ENCODE data around the gene RABGEF1. TPM values are rescaled to one million over a fixed set of nuclear protein-coding genes. Genes with fewer than 3 reads are reported as not detected.
"Not testable (repeated sequence)": the region's sequence is repeated elsewhere in the genome, so short reads cannot be mapped to it uniquely, and the experiment has no call there.

RABGEF1 gene
- total and polyA plus RNA-seq, 11 donors = 5.7 to 21.2 (median 19.0) TPM

- TF ChIP-seq POLR2A (IDR thresholded peaks at IDR 0.05) = no peak
- TF ChIP-seq CTCF (IDR thresholded peaks at IDR 0.05) = no peak
- peaks cover 0 to 99% (median 83%) of the 10 kb centered on the region in 9 donors for H3K36me3 ChIP-seq
- no peak for DNase-seq
- H3K27me3 ChIP-seq = no peaks in the 10 kb centered on the region
- intact Hi-C loops (cut with DNase I) = no loop called here
- WGBS, 4 donors = 82 to 86% (median 85%) methylated on average over 5 of the region's 5 CpGs
- no peak overlapping the region for H3K27ac ChIP-seq
- peaks cover 0 to 13% (median 0%) of the 10 kb centered on the region in 12 donors for H3K4me1 ChIP-seq
- no peak overlapping the region for H3K4me3 ChIP-seq
- no peaks in the 10 kb centered on the region for H3K9me3 ChIP-seq
- peak in 1 of 4 donors; percentile 38 for ATAC-seq
Observed at GRCh38 chr7:66779669-66780409, 39.3 kb downstream of the RABGEF1 start.

GRCh38 chr7:66781408-66782090, 41.0 kb downstream of the RABGEF1 start:
- 66 to 80% (median 74%) methylated on average over 7 of the region's 7 CpGs for WGBS, 4 donors
- peak overlapping the region in 1 of 12 donors; percentile 17 for H3K27ac ChIP-seq
- ATAC-seq = peak; percentile 32 to 77 (median 71)
- H3K27me3 ChIP-seq = no peaks in the 10 kb centered on the region
- intact Hi-C loops (cut with DNase I) = no loop called here
- no peak for TF ChIP-seq CTCF (IDR thresholded peaks at IDR 0.05)
- TF ChIP-seq POLR2A (IDR thresholded peaks at IDR 0.05) = no peak
- peaks cover 0 to 99% (median 83%) of the 10 kb centered on the region in 9 donors for H3K36me3 ChIP-seq
- no peaks in the 10 kb centered on the region for H3K9me3 ChIP-seq
- DNase-seq = no peak
- H3K4me1 ChIP-seq = peaks cover 0 to 13% (median 0%) of the 10 kb centered on the region in 12 donors
- no peak overlapping the region for H3K4me3 ChIP-seq

DNA sequence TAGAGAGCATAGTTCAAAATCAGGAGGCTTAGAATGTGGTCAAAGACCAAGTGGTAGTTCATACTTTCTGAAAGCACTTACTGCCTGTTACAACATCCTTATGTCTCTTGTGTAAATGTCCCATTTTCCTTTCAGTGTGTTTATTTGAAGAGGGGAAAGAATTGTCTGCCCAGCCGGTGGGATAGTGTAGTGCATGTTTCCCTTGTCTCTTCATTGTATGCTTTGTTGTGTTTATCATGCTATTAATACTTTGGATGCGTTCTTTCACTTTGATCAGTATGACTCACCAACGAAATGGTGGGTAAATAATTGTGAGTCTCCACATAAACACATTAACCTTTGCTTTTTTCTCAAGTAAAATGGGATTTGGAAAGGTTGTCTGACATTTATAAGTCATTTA, 42.3 kb downstream of the RABGEF1 start:
- 81 to 92% (median 89%) methylated on average over 3 of the region's 3 CpGs for WGBS, 4 donors
- H3K27me3 ChIP-seq; H3K4me3 ChIP-seq; H3K4me1 ChIP-seq; ATAC-seq; intact Hi-C loops (cut with DNase I); H3K27ac ChIP-seq; DNase-seq; H3K9me3 ChIP-seq: not testable (repeated sequence)
- peaks cover 0 to 99% (median 83%) of the 10 kb centered on the region in 9 donors for H3K36me3 ChIP-seq

DNA sequence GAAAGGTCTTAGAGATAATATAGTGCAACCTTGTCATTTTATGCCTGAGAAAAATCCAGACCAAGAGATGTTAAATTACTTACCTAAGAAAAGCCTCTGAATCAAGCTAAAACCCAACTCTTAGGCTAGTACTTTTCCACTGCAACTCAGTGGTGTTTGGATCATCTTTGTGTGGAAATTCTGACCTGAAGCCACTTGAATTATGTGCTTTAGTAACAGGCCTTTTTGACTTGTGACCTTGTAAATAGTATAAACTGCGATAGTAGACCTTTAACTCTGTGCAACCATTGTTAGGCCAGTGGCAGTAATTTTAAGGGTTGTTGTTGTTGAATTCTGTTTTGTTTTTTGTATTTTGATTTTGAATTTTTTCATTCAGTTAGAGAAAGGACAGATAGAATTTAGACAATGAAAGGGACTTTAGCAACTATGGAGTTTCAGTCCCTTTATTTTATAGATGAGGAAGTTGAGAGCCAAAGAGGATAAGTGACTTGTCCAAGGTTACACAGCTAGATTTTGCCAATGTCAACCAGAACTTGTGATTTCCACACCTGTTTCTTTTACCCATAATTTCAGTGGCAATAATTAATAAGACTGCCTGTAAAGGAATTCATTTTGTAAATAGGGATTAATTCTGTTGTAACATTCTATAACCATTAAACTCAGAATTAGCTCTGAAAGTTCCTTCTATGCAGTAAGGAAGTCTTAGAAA, 43.5 kb downstream of the RABGEF1 start:
- DNase-seq; intact Hi-C loops (cut with DNase I); H3K9me3 ChIP-seq; ATAC-seq; H3K27me3 ChIP-seq; H3K4me3 ChIP-seq; H3K4me1 ChIP-seq: not testable (repeated sequence)
- H3K36me3 ChIP-seq = peaks cover 0 to 99% (median 83%) of the 10 kb centered on the region in 9 donors
- WGBS, 4 donors = 93 to 97% (median 96%) methylated on average over 1 of the region's 1 CpG
- H3K27ac ChIP-seq = peak overlapping the region in 1 of 12 donors; percentile 5

DNA sequence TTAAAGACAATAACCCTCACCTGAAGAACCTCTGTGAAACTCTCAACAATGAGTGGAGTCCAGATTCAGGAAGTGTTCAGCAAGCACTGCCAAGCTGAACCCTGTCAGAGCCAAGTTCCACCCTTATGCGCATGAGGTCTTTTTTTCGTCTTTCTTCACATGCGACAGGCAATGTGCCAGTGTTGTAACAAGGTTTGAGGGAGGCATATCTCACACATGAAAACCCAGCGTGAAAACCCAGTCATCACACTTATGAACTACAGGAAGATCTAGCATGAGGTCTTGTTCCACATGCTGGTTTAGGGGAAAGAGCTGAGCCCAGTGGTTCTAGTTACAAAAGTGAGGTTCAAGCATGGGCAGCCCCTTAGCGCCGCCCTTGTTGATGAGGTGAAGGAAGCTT, 49.7 kb downstream of the RABGEF1 start:
- TF ChIP-seq POLR2A (IDR thresholded peaks at IDR 0.05) = no peak
- TF ChIP-seq CTCF (IDR thresholded peaks at IDR 0.05) = no peak
- Histone ChIP-seq H3K27me3 (no peaks in the 10 kb centered on the region), H3K36me3 (peaks cover 0 to 100% (median 85%) of the 10 kb centered on the region in 9 donors), H3K27ac (no peak overlapping the region), H3K4me1 (no peaks in the 10 kb centered on the region), H3K9me3 (no peaks in the 10 kb centered on the region), H3K4me3 (no peak overlapping the region)
- 59 to 70% (median 63%) methylated on average over 6 of the region's 6 CpGs for WGBS, 4 donors
- DNase-seq (no peak), ATAC-seq (peak in 2 of 4 donors; percentile 20 to 29)
- intact Hi-C loops (cut with DNase I) = loop anchor here in 2 of 10 donors (5.0 to 10.0 kb wide), 2 partner anchors 45 to 228 kb away; partner anchors contain the start of gene RABGEF1 (in 1 of the 2)
